Endometrial microvascular endothelial cells (primary cell): Measurements from ENCODE around the gene PHRF1. TPM values are rescaled to one million over a fixed set of nuclear protein-coding genes. Genes with fewer than 3 reads are reported as not detected.

ENCODE experiments used
- in situ Hi-C: cut with HindIII; loops from 2 replicates; pipeline ENCODE4 v1.10.0; 2017; ENCODE audit warnings: low sequenced_read_pairs, low pct_unique_long_range_greater_than_20kb; ENCODE audit errors: inconsistent ontology term
- total RNA-seq: library from RNA; depleted of rRNA; stranded (reverse); fragments of >200 nt; gene quantifications from one replicate; pipeline ENCODE4 v1.2.3, GENCODE V29; 2015; ENCODE audit errors: inconsistent ontology term

Gene PHRF1
- total RNA-seq, 1 donor from 2014 or later = 15.8 TPM

DNA sequence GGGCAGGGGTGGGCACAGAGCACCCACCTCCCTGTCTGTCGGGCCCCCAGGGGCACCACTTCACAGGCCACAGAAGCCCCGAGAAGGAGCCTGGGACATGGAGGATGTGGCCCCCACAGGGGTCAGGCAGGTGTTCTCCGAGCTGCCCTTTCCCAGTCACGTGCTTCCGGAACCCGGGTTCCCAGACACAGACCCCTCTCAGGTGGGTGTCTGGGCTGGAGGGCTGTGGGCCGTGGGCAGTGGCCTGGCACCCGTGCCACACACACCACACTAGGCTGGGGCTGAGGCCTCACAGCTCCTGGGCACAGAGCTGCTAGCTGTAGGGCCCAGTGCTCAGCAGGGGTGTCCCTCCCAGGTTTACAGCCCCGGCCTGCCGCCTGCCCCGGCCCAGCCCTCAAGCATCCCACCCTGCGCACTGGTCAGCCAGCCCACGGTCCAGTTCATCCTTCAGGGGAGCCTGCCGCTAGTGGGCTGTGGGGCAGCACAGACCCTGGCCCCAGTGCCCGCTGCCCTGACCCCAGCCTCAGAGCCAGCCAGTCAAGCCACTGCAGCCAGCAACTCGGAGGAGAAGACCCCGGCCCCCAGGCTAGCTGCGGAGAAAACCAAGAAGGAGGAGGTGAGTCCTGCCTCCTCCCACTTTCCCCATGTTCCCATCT is 34.0 kb downstream of the PHRF1 start:
- in situ Hi-C loops = no loop called here

DNA sequence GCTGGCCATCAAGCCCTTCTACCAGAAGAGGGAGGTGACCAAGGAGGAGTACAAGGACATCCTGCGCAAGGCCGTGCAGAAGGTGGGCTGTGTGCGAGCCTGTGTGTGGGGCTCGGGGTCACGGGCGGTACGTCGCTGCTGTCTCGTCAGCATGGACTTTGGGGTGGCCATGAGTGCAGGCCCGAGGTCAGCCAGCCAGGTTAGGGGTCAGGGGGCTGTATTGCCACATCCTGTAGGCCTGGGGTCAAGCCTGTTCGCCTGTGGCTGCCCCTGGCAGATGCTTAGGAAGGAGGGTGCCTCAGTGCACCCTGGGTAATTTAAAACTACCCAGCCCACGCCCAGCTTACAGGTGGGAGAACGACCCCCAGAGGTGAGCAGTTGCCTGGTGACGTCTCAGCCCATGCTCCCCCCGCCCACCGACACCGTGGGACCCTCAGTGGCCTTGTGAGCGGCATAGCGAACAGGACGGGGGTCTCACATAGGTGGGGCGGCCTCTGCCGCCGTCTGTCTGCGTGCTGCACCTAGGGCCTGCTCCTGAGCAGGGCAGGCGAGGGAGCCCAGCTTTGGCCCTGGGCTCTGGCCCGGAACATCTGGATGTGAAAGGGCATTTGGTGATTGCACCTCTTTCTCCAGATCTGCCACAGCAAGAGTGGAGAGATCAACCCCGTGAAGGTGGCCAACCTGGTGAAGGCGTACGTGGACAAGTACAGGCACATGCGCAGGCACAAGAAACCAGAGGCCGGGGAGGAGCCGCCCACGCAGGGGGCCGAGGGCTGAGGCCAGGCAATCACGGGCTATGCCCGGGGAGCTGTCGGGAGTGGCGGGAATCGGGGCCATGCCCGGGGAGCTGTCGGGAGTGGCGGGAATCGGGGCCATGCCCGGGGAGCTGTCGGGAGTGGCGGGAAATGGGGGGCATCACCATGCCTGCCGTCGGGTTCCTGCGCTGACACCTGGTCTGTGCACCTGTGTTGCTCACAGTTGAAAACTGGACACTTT is 35.0 kb downstream of the PHRF1 start:
- in situ Hi-C loops = no loop called here

GRCh38 chr11:612201-612960 is 36.1 kb downstream of the PHRF1 start:
- in situ Hi-C loops = no loop called here

- in situ Hi-C loops = no loop called here
Observed at GRCh38 chr11:612961-613300, 36.7 kb downstream of the PHRF1 start.

DNA sequence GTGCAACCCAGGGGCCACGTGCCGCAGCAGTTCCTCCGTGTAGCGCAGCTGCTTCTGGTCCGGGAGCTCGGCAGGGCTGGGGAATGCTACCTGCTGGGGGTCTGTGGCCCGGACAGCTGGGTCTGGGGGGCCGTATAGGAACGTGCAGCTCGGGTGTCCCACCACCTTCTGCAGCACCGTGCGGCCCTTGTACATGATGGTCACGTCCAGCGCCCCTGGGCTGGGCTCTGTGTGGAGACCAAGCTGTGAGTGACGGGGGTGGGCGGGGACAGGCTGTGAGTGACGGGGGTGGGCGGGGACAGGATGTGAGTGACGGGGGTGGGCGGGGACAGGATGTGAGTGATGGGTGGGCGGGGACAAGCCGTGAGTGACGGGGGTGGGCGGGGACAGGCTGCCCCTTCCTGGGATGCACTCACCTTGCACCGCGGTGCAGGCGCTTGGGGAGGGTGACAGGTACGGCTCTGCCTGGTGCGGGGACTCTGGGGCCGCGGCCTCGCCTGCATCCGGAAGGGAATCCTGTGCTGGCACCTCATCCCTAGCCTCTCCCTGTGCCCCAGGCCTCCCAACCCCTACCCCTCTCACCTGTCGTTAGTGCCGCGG is 37.2 kb downstream of the PHRF1 start:
- in situ Hi-C loops = no loop called here

DNA sequence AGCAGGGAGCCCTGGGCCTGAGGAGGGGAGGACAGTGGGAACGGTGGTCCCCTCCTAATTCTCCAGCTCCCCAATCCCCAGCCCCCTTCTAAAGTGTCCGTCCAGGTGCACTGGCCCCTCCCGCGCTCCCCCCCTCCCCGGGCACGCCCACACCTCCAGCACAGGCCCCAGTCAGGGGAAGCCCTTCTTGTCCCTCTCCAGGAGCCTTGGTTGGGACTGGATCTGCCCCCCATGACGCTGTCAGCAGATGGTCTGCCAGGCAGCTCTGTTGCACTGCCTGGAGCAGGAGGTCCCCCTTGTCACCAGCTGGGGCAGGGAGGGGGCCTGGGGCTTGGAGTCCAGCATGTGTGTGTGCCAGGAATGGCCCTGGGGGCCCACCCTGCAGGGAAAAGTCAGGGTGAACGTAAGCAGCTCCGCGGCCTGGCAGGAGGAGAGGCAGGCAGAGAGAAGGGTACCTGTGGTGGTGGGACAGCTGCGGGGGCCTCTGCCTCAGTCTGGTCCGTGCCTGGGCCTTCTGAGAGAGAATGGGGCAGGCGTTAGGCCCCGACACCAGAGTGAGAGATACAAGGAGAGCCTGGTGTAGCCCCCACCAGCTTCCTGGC is 37.9 kb downstream of the PHRF1 start:
- in situ Hi-C loops = no loop called here

GRCh38 chr11:614623-615503 is 38.6 kb downstream of the PHRF1 start:
- in situ Hi-C loops = no loop called here

- in situ Hi-C loops = no loop called here
Observed at GRCh38 chr11:615504-616319, 39.4 kb downstream of the PHRF1 start, which contains the start of gene IRF7. Gene IRF7 (minus strand): TSS chr11:615950. CDS start chr11:615364, 586 bp downstream.

GRCh38 chr11:616320-617198 is 40.3 kb downstream of the PHRF1 start:
- in situ Hi-C loops = no loop called here

DNA sequence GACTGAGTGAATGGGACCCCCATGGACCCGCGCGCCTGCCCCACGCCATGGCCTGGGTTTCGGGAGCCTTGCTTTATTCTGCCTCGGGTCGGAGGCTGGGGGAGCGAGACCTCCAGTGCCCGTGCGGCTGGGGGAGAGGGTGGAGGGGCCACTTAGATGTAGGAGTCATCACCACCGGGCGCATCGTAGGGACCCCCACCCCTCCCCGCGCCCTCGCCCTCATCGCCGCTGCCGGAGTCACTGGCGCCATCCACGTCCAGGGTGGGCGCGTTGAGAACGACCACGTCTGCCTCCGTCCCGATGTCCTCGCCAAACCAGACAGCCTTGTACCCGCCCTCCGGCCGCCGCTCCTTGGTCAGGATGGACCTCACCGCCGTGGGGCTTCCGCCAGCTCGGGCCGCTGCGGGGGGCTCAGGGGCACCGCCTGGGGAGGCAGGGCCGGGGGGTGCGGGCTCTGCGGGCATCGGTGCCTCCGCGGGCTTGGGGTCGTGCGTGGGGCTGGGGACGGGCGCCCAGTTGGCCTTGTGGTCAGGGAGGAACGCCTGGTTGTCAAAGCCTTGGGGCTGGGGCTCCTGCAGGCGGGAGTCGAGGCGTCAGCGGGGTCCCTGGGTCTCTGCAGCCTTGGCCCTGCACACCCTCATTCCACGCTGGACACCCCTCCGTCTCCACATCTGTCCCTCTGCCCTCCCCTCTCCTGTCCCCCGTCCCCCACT is 41.1 kb downstream of the PHRF1 start:
- in situ Hi-C loops = no loop called here

GRCh38 chr11:617912-618682 is 41.8 kb downstream of the PHRF1 start:
- in situ Hi-C loops = no loop called here

DNA sequence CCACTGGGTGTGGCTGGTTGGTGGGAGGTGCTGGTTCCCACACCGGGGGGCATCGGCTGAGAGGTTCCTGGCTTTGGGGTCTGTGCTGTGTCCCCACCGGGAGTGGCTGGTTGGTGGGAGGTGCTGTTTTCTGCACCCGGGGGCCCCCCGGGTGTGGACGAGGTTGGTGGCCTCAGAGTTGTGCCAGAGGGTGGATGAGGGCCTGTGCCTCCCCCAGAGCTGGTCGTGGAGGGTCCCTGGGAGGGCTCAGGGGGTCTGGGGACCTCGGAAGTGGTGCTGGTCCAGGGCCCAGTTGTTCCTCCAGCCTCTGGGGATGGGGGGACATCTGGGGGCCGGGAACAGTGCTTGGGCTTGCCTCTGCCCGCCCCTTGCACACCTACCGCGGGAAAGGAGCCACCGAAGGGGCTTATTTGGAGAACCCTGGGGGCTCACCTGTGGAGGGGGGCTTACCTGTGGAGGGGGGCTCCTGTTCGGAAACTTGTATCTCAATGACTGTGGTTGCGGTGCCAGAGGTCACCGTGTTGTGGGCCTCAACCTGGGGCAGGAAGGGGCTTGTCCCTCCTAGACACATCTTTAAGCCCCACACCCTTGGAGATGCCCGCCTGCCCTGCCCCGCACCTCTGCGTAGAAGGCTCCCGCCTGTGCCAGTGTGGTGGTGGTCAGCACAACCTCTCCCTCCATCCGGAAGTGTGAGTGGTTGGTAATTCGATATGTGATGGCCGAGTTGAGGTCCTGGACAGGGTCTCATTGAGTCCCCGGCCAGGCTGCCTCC is 42.8 kb downstream of the PHRF1 start:
- in situ Hi-C loops = no loop called here

- in situ Hi-C loops = no loop called here
Observed at GRCh38 chr11:619628-620050, 43.4 kb downstream of the PHRF1 start.

GRCh38 chr11:620201-620600 is 43.9 kb downstream of the PHRF1 start:
- in situ Hi-C loops = no loop called here
